Thymus (tissue), 11 donors: ENCODE results near the gene STAT2. TPM values are rescaled to one million over a fixed set of nuclear protein-coding genes. Genes with fewer than 3 reads are reported as not detected.
A peak's percentile ranks its signal among the peaks of the same experiment; 100 is the strongest.
"Not testable (repeated sequence)": the region's sequence is repeated elsewhere in the genome, so short reads cannot be mapped to it uniquely, and the experiment has no call there.

Experiments
- DNase-seq, 9 donors: peaks; one replicate each; pipeline ENCODE4 v3.0.0-alpha.2; 2013; ENCODE audit warnings: low spot score in 9 of 9, low read depth in 6 of 9, missing footprints in 1 of 9
- H3K27ac ChIP-seq, 2 donors: one replicate each; pipeline ENCODE4 v1.5.1; 2013; ENCODE audit warnings: control low read depth in 1 of 2, low read depth in 1 of 2, low read length in 1 of 2, mild to moderate bottlenecking in 1 of 2, moderate library complexity in 1 of 2
- H3K27me3 ChIP-seq, 2 donors: one replicate each; pipeline ENCODE4 v1.5.1; 2013; ENCODE audit warnings: low read length in 1 of 2; ENCODE audit not compliant: control insufficient read depth in 2 of 2, insufficient read depth in 1 of 2
- H3K36me3 ChIP-seq, 2 donors: one replicate each; pipeline ENCODE4 v1.5.1; 2013; ENCODE audit warnings: low read length in 1 of 2, mild to moderate bottlenecking in 1 of 2, moderate library complexity in 1 of 2; ENCODE audit not compliant: control insufficient read depth in 2 of 2, insufficient read depth in 2 of 2
- H3K4me1 ChIP-seq, 2 donors: one replicate each; pipeline ENCODE4 v1.5.1; 2013; ENCODE audit warnings: low read length in 2 of 2; ENCODE audit not compliant: control insufficient read depth in 2 of 2, insufficient read depth in 2 of 2
- H3K4me3 ChIP-seq, 2 donors: one replicate each; pipeline ENCODE4 v1.5.1; 2013; ENCODE audit warnings: low read length in 2 of 2, control low read depth in 1 of 2, mild to moderate bottlenecking in 1 of 2
- H3K9me3 ChIP-seq, 2 donors: one replicate each; pipeline ENCODE4 v1.5.1; 2013; ENCODE audit warnings: low read length in 1 of 2, mild to moderate bottlenecking in 1 of 2; ENCODE audit not compliant: control insufficient read depth in 2 of 2, insufficient read depth in 1 of 2
- WGBS: extraction: QIAGEN DNeasy Blood & Tissue Kit; methylation state at CpG from one replicate; pipeline ENCODE4 v1.1.7; 2013; 5-methylcytosine and 5-hydroxymethylcytosine counted together
- polyA plus RNA-seq: library from polyadenylated mRNA; stranded (reverse); fragments of 200-250 nt; gene quantifications from one replicate; pipeline ENCODE4 v1.2.3, GENCODE V29; 2013
- total RNA-seq: library from RNA; stranded (reverse); fragments of 120-200 nt; gene quantifications from one replicate; pipeline ENCODE4 v1.2.4, GENCODE V29; 2013
- donor health status: healthy.

Gene STAT2
- total and polyA plus RNA-seq, 2 donors = 73.3 to 102 TPM

GRCh38 chr12:56348776-56349175 is 11.1 kb downstream of the STAT2 start:
- Histone ChIP-seq H3K27me3 (no peaks in the 10 kb centered on the region), H3K9me3 (no peaks in the 10 kb centered on the region), H3K27ac (no peak overlapping the region), H3K4me1 (no peaks in the 10 kb centered on the region), H3K4me3 (no peak overlapping the region), H3K36me3 (peaks cover 70 to 83% of the 10 kb centered on the region in 2 donors)
- 99% methylated on average over 5 of the region's 5 CpGs for WGBS
- DNase-seq = no peak

GRCh38 chr12:56347255-56347654 is 12.7 kb downstream of the STAT2 start:
- H3K4me3 ChIP-seq, H3K9me3 ChIP-seq, H3K27me3 ChIP-seq, DNase-seq, H3K4me1 ChIP-seq, H3K27ac ChIP-seq: not testable (repeated sequence)
- peaks cover 74 to 82% of the 10 kb centered on the region in 2 donors for H3K36me3 ChIP-seq
- WGBS = 96% methylated on average over 9 of the region's 9 CpGs

GRCh38 chr12:56346675-56347074 is 13.2 kb downstream of the STAT2 start:
- peaks cover 74 to 79% of the 10 kb centered on the region in 2 donors for H3K36me3 ChIP-seq
- H3K4me3 ChIP-seq = no peak overlapping the region
- H3K4me1 ChIP-seq = no peaks in the 10 kb centered on the region
- WGBS = 97% methylated on average over 7 of the region's 7 CpGs
- no peak for DNase-seq
- no peaks in the 10 kb centered on the region for H3K27me3 ChIP-seq
- no peak overlapping the region for H3K27ac ChIP-seq
- no peaks in the 10 kb centered on the region for H3K9me3 ChIP-seq

- H3K9me3 ChIP-seq = not testable (repeated sequence)
- H3K36me3 ChIP-seq = peaks cover 41 to 45% of the 10 kb centered on the region in 2 donors
- WGBS = 99% methylated on average over 2 of the region's 2 CpGs
Observed at GRCh38 chr12:56342290-56342689, 17.6 kb downstream of the STAT2 start.

GRCh38 chr12:56341616-56342015 is 18.3 kb downstream of the STAT2 start:
- no peaks in the 10 kb centered on the region for H3K27me3 ChIP-seq
- H3K4me1 ChIP-seq = peaks cover 12 to 25% of the 10 kb centered on the region in 2 donors
- WGBS = 85% methylated on average over 1 of the region's 1 CpG
- no peak overlapping the region for H3K27ac ChIP-seq
- no peak overlapping the region for H3K4me3 ChIP-seq
- DNase-seq = no peak
- H3K9me3 ChIP-seq = no peaks in the 10 kb centered on the region
- peaks cover 34 to 38% of the 10 kb centered on the region in 2 donors for H3K36me3 ChIP-seq

More at GRCh38 chr12:56342290-56342689, 17.6 kb downstream of the STAT2 start:
- H3K4me1 ChIP-seq = peaks cover 12 to 25% of the 10 kb centered on the region in 2 donors
- H3K27ac ChIP-seq, H3K27me3 ChIP-seq, DNase-seq, H3K4me3 ChIP-seq: not testable (repeated sequence)

- peak overlapping the region; percentile 36 to 46 for H3K4me3 ChIP-seq
- no peak for DNase-seq
- H3K4me1 ChIP-seq = peaks cover 18 to 31% of the 10 kb centered on the region in 2 donors
- H3K9me3 ChIP-seq = no peaks in the 10 kb centered on the region
- no peaks in the 10 kb centered on the region for H3K27me3 ChIP-seq
- peak overlapping the region; percentile 89 to 96 for H3K27ac ChIP-seq
- peaks cover 18 to 24% of the 10 kb centered on the region in 2 donors for H3K36me3 ChIP-seq
- 100% methylated on average over 1 of the region's 1 CpG for WGBS
Observed at GRCh38 chr12:56339158-56339422, 20.8 kb downstream of the STAT2 start.

- Histone ChIP-seq H3K4me3 (peak within 1 kb of the TSS; percentile 36 to 46), H3K27ac (peak within 1 kb of the TSS; percentile 89 to 96), H3K36me3 (peaks cover 13 to 19% of the 10 kb centered on the region in 2 donors), H3K27me3 (no peaks in the 10 kb centered on the region), H3K9me3 (no peaks in the 10 kb centered on the region), H3K4me1 (peaks cover 18 to 33% of the 10 kb centered on the region in 2 donors)
- DNase-seq = peak in 7 of 9 donors; percentile 48 to 90 (median 69)
- 27% methylated on average over 9 of the region's 9 CpGs for WGBS
Observed at GRCh38 chr12:56338308-56339157, 21.4 kb downstream of the STAT2 start, which contains the start of gene IL23A. TSS of gene IL23A (plus strand) at chr12:56338884. CDS start at chr12:56339045, 161 bp downstream.

GRCh38 chr12:56337753-56338251 is 22.1 kb downstream of the STAT2 start:
- peak overlapping the region; percentile 32 to 96 for H3K27ac ChIP-seq
- no peak overlapping the region for H3K4me3 ChIP-seq
- H3K9me3 ChIP-seq = no peaks in the 10 kb centered on the region
- H3K36me3 ChIP-seq = peaks cover 5 to 11% of the 10 kb centered on the region in 2 donors
- DNase-seq = no peak
- H3K4me1 ChIP-seq = peaks cover 24 to 41% of the 10 kb centered on the region in 2 donors
- H3K27me3 ChIP-seq = no peaks in the 10 kb centered on the region
- 96% methylated on average over 8 of the region's 8 CpGs for WGBS

- 97% methylated on average over 9 of the region's 9 CpGs for WGBS
- Histone ChIP-seq H3K4me1 (peaks cover 27 to 46% of the 10 kb centered on the region in 2 donors), H3K27me3 (no peaks in the 10 kb centered on the region), H3K36me3 (peaks cover 4 to 5% of the 10 kb centered on the region in 2 donors), H3K27ac (no peak overlapping the region), H3K9me3 (no peaks in the 10 kb centered on the region), H3K4me3 (no peak overlapping the region)
- DNase-seq = no peak
Observed at GRCh38 chr12:56336361-56337167, 23.3 kb downstream of the STAT2 start.
